ENCODE data around the gene TMEM252. TPM values are rescaled to one million over a fixed set of nuclear protein-coding genes. Genes with fewer than 3 reads are reported as not detected.

The TMEM252 gene
- total RNA-seq, 1 donor from 2014 or later: not detected

- H3K36me3 Mint-ChIP-seq (ENCODE audit: low read depth, unreplicated experiment): no peaks in the 10 kb centered on the region
- H3K27me3 Mint-ChIP-seq (ENCODE audit: unreplicated experiment): no peaks in the 10 kb centered on the region
- DNase-seq (ENCODE audit: low spot score): no peak
- H3K4me3 Mint-ChIP-seq (ENCODE audit: unreplicated experiment): no peak overlapping the region
- H3K4me1 Mint-ChIP-seq (ENCODE audit: unreplicated experiment): peaks cover under 1% of the 10 kb centered on the region
- TF ChIP-seq, protein P1, sequence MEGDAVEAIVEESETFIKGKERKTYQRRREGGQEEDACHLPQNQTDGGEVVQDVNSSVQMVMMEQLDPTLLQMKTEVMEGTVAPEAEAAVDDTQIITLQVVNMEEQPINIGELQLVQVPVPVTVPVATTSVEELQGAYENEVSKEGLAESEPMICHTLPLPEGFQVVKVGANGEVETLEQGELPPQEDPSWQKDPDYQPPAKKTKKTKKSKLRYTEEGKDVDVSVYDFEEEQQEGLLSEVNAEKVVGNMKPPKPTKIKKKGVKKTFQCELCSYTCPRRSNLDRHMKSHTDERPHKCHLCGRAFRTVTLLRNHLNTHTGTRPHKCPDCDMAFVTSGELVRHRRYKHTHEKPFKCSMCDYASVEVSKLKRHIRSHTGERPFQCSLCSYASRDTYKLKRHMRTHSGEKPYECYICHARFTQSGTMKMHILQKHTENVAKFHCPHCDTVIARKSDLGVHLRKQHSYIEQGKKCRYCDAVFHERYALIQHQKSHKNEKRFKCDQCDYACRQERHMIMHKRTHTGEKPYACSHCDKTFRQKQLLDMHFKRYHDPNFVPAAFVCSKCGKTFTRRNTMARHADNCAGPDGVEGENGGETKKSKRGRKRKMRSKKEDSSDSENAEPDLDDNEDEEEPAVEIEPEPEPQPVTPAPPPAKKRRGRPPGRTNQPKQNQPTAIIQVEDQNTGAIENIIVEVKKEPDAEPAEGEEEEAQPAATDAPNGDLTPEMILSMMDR (IDR thresholded peaks at IDR 0.05; ENCODE audit: unreplicated experiment): no peak
- no peaks in the 10 kb centered on the region for H3K9me3 Mint-ChIP-seq (ENCODE audit: unreplicated experiment)
- no peak overlapping the region for H3K27ac Mint-ChIP-seq (ENCODE audit: unreplicated experiment)
Measured at GRCh38 chr9:68541568-68541967, 885 bp upstream of the TMEM252 start.

- H3K4me3 Mint-ChIP-seq (ENCODE audit: unreplicated experiment): no peak overlapping the region
- peaks cover 2% of the 10 kb centered on the region for H3K4me1 Mint-ChIP-seq (ENCODE audit: unreplicated experiment)
- DNase-seq (ENCODE audit: low spot score): no peak
- H3K36me3 Mint-ChIP-seq (ENCODE audit: low read depth, unreplicated experiment): no peaks in the 10 kb centered on the region
- H3K27ac Mint-ChIP-seq (ENCODE audit: unreplicated experiment): no peak overlapping the region
- no peaks in the 10 kb centered on the region for H3K9me3 Mint-ChIP-seq (ENCODE audit: unreplicated experiment)
- no peaks in the 10 kb centered on the region for H3K27me3 Mint-ChIP-seq (ENCODE audit: unreplicated experiment)
- TF ChIP-seq, protein P1 (IDR thresholded peaks at IDR 0.05; ENCODE audit: unreplicated experiment): no peak
Measured at GRCh38 chr9:68538200-68538599, 2.5 kb downstream of the TMEM252 start.

GRCh38 chr9:68537616-68537880, 3.1 kb downstream of the TMEM252 start:
- H3K36me3 Mint-ChIP-seq (ENCODE audit: low read depth, unreplicated experiment): no peaks in the 10 kb centered on the region
- no peak for DNase-seq (ENCODE audit: low spot score)
- H3K27ac Mint-ChIP-seq (ENCODE audit: unreplicated experiment): no peak overlapping the region
- H3K4me3 Mint-ChIP-seq (ENCODE audit: unreplicated experiment): no peak overlapping the region
- no peaks in the 10 kb centered on the region for H3K27me3 Mint-ChIP-seq (ENCODE audit: unreplicated experiment)
- peaks cover 6% of the 10 kb centered on the region for H3K4me1 Mint-ChIP-seq (ENCODE audit: unreplicated experiment)
- H3K9me3 Mint-ChIP-seq (ENCODE audit: unreplicated experiment): no peaks in the 10 kb centered on the region
- TF ChIP-seq, protein P1 (IDR thresholded peaks at IDR 0.05; ENCODE audit: unreplicated experiment): no peak

- no peaks in the 10 kb centered on the region for H3K36me3 Mint-ChIP-seq (ENCODE audit: low read depth, unreplicated experiment)
- peaks cover 6% of the 10 kb centered on the region for H3K4me1 Mint-ChIP-seq (ENCODE audit: unreplicated experiment)
- DNase-seq (ENCODE audit: low spot score): no peak
- H3K9me3 Mint-ChIP-seq (ENCODE audit: unreplicated experiment): no peaks in the 10 kb centered on the region
- no peak overlapping the region for H3K4me3 Mint-ChIP-seq (ENCODE audit: unreplicated experiment)
- H3K27me3 Mint-ChIP-seq (ENCODE audit: unreplicated experiment): no peaks in the 10 kb centered on the region
- no peak overlapping the region for H3K27ac Mint-ChIP-seq (ENCODE audit: unreplicated experiment)
- TF ChIP-seq, protein P1 (IDR thresholded peaks at IDR 0.05; ENCODE audit: unreplicated experiment): no peak
Measured at GRCh38 chr9:68536876-68537615, 3.6 kb downstream of the TMEM252 start.

DNA sequence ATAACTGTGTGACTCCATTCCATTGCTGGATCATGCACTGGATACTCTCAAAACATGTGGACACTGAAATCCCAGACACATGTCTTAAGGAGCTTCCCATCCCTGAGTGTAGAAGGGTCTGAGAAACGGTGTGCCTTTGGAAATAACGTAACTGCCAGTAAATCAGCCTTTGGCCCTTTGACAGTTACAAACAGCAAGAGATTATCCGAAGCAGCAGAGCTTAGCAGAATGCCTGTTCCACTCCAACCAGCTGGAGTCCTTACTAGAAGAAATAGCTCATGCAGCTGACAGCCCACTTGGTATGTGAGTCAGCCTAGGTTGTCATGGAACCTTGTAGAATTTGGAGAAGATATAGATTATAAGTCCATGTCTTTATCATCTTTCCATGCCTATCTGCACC, 7.0 kb downstream of the TMEM252 start:
- Mint-ChIP-seq H3K9me3 (ENCODE audit: unreplicated experiment) (no peaks in the 10 kb centered on the region), H3K27me3 (ENCODE audit: unreplicated experiment) (peaks cover 2% of the 10 kb centered on the region), H3K4me3 (ENCODE audit: unreplicated experiment) (no peak overlapping the region), H3K27ac (ENCODE audit: unreplicated experiment) (no peak overlapping the region), H3K4me1 (ENCODE audit: unreplicated experiment) (peaks cover 9% of the 10 kb centered on the region), H3K36me3 (ENCODE audit: low read depth, unreplicated experiment) (no peaks in the 10 kb centered on the region)
- TF ChIP-seq, protein P1 (IDR thresholded peaks at IDR 0.05; ENCODE audit: unreplicated experiment): no peak
- no peak for DNase-seq (ENCODE audit: low spot score)
